CMK (cell line): Measurements from ENCODE around the gene CCSER1.
A peak's percentile ranks its signal among the peaks of the same experiment; 100 is the strongest.
"Not testable (repeated sequence)": the region's sequence is repeated elsewhere in the genome, so short reads cannot be mapped to it uniquely, and the experiment has no call there.

ENCODE experiments used
- DNase-seq: peaks from one replicate; pipeline ENCODE4 v3.0.0-alpha.2; 2010; ENCODE audit warnings: low read depth

Gene CCSER1

DNA sequence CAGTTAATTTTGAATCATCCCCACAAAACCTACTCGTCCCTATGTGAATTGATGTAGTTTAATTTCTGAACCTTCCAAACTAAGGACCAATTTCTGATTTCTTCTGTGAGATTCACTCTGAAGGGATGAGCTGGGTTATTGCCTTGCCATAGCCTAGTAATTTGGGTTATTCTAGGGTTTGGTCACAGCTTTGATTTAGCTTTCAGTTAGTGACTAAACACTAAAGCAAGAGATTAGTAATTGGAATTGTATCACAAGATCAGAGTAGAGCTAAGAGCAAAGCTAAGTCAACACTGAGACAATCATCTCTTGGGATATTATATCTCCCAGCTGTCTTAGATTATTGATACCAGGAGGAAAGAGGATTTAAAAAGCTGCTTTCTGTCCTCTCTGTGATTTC, 588.0 kb downstream of the CCSER1 start:
- DNase-seq, result no peak

DNA sequence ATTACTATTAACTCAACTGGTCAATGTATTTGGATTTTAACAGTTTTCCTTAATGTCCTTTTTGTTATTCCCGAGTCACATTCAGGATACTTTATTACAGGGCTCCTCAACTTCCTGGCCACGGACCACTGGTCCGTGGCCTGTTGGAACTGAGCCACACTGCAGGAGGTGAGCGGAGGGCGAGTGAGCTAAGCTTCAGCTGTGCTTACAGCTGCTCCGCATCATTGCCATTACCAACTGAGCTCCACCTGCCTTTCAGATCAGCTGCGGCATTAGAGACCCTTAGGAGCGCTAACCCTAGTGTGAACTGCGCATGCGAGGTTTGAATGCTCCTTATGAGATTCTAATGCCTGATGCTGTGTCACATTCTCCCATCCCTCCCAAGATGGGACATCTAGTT, 591.7 kb downstream of the CCSER1 start:
- DNase-seq, result no peak

DNA sequence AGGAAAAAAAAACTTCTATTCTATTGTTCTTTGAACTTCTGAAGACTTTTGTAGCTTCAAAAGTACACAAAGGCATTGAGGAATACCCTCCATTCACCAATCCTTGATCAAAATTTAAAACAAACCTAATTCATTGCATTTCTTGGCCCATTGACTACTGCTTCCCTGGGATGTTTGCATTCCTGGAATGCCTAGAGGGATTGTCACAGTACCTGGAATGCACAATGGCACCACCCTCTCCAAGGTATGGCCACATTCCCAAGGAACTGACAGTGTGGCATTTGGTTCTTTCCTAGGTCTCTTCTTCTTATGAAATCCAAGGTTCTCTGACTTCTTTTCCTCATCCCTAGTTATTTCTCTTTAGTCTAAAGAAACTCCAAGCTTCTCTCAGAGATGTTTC, 600.7 kb downstream of the CCSER1 start:
- DNase-seq, result no peak

DNA sequence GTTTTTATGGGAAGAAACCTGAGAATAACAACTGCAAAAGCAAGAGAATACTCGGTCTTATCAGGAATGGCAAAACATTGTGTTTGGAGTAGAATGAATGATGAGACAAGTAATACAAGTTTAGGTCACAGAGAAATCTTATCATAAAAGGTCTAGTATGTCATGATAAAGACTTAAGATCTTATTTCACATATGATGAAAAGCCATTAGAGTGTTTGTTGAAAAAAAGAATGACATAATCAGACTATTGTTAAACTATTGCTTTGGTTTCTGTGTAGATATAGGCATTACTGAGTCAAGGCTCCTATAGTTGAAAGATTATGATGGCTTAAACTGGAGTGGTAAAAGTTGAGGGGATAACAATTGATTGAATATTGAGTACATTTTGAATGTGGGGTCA, 603.6 kb downstream of the CCSER1 start:
- DNase-seq, result no peak

DNA sequence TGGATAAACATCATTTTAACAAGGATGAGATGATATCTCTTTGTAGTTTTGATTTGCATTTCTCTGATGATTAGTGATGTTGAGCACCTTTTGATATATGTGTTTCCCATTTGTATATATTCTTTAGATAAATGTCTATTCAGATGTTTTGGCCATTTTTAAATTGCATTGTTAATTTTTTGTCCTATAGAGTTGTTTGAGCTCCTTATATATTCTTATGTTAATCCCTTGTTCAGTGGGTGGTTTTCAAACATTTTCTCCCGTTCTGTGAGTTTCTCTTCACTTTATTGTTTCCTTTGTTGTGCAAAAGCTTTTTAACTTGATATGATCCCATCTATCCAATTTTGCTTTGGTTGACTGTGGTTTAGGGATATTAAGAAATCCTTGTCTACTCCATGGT, 606.0 kb downstream of the CCSER1 start:
- DNase-seq, result no peak

DNA sequence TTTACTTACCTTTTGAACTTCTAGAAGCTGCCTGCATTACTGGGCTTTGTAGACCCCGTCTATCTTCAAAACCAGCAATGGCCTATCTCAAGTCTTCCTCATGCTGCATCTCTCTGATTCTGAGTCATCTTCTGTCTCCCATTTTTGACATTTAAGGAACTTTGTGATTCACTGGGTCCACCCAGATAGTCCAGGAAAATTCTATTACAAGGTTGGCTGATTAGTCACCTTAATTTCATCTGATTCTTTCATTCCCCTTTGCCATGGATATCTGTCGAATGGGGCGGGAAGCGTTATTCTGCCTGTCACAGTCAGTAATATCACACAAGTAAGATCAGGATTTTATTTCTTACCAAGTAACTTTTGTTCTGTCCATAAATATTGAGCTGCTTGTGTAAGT, 618.0 kb downstream of the CCSER1 start:
- DNase-seq, result no peak

DNA sequence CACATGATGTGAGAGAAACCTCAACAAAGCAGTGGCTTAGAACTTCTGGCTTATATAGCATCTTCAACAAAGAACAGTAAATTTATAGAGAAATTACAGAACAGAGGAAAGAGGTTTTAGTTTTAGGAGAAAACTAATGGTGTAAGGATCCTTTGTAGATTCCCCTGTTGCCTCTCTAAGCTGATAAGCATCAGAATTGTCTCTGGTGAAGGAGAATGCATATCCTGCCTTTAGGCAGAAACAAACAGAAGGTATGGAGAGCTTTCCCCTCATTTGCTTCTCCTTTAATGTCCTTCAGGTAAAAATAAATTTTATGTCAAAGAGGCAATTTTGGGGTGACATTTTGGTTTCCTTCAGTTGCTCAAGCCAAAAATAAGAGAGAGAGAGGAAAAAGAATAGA, 625.9 kb downstream of the CCSER1 start:
- DNase-seq, result no peak

DNA sequence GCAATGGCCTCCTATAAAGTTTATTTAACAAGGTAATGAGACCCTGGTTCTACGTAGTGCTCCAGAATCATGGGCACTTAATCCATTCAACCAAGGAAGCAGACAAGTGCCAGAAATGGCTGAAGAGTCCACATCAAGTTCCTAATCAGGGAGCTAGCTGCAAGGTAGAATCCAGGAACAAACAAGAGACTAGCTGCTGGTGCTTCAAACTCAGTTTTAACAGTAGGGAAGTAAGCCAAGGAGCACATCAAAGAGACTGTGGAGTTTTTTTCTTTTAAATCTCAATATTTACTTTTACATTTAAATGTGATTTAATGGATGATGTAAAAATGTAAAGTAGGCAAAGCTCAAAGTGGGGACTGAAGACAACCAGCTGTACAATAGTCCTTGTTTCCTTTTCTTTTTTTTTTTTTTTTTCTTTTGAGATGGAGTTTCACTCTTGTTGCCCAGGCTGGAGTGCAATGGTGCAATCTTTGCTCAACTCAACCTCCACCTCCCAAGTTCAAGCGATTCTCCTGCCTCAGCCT, 630.4 kb downstream of the CCSER1 start:
- DNase-seq, result no peak

DNA sequence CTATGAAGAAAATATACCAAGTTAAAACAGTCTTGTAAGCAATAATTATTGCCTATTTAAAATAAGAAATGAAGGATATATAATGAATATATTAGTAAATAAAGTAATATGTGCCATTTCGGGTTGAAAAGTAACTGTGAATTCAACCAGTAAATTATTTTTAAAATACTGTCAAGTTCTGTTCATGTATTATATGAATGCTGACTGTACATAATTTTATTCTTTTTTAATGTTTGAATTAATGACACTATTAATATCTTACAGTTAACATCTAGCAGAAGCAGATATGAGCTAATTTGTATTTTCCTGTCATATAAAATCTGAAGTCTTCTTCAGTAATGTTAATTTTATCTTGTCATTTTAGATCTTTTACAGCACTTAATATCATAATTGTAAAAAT, 632.9 kb downstream of the CCSER1 start:
- no peak for DNase-seq

DNA sequence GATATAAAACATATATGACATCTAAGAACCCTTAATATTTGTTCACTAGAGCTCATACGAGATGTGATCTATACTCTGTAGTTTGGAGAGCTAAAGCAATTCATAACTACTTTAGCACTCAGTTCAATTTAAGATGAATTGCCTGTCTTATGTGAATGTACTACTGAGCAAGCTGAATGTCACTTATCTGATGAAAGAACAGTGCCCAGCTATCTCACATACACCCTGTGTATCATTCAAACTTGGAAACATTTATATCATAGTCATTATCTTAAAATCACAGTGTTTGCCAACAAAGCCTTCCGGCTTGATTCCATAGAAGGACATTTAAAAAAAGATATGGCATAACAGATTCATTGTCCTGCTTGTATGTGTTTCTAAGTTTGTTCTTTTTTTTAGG, 639.6 kb downstream of the CCSER1 start:
- no peak for DNase-seq

DNA sequence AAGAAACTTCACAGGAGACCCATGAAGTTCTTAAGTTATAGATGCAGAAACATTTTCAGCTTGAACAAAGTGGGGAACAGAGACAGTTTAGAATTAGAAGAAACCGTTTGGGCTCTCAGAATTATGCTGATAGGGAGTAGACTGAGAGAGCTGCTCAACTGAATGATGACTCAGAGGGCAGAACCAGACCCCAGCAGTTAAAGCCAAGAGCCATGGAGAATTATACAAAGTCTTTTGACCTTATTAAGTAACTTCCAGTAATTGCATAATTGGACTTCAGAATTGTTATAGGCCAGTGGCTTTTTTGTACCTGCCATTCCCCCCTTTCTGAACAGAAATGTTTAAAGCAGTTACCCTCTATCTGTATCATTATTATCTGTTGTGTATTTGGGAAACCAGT, 642.1 kb downstream of the CCSER1 start:
- DNase-seq, result no peak

DNA sequence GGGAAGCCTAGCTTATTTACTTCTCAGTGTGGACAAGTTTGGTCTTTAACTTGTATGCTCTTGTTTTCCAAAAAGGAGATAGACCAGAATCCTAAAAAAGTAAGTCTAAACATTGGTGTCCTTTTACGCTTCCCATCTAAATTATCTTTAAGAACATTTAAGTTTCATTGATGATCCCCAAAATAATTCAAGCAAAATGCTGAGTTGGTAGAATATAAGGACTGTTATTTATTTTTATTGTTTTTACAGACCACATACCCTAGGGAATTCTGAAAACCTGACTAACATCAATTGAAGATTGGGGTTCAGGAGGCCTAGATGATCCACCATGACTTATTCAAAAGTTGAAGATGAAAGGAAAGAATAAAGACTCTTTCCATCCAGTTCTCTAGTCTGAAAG, 653.0 kb downstream of the CCSER1 start:
- DNase-seq, result no peak

DNA sequence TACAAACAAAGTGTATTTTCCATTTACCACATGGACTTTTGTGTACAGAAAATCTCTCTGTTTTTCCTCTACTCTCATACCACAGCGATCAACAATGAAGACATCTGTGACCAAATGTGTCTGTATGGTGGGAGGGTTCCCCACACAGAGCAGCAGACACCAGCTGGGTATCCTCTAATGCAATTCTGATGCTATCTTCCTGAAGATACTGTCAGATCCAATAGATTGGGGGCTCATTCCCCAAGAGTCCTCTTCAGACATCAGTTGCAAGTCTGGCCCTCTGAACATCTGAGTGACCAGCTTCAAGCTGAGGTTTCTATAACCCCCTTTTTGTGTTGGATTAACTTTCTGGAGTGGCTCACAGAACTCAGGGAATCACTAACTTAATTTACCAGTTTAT, 659.4 kb downstream of the CCSER1 start:
- DNase-seq, result no peak

DNA sequence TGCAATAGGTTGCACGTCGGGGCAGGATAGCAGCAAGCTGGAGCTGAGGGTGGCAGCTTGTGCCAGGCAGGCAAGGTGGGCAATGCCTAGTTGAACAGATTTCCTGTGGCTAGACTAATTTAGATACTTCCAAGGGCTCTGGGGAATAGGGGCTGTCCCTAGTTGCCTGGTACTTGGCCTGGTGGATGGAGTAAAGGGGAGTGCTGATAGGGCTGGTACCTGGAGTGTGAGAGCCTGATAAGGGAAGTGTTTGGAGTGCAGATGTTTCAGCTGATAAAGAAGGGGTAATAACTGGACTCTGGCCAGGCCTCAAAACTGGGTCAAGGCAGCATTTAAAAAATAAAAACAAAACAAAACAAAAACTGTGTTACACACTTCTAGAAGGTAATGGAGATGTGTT, 665.5 kb downstream of the CCSER1 start:
- peak; percentile 62 for DNase-seq

DNA sequence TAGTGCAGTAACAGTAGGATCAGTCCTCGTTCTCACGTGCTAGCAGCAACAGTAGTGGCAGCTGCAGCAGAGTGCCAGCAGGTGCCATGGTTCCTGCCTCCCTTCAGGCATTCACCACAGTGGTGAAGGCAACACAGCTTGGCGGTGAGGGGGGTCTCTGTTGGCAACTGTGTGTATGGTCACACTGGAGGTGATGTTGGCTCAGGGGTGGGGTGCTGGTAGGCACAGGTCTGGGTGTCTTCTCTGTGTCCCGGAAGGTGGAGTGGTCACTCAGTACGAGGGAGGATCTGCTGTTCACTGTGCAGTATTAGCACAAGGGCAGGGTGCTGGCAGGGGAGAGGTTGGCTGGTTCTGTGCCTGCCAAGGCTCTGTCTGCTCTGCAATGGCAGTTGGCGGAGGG, 671.8 kb downstream of the CCSER1 start:
- DNase-seq, result no peak

DNA sequence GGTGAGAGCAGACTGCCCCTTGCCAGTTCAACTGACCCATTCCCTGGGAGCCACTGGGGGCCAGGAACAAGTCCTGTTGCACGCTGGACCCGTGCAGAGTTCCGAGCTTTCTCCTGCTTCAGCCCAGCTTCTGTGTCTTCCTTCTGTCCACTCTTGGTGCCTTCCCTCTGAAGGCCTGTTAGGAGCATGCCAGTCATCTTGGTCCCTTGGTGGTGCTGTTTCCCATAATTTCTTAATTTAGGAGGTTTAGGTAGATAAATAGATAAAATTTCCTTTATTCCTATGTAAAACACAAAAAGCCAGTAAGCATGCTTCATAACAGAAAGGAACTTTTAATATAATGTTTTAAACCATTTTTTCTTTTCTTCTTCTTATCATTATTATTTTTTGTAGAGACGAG, 672.7 kb downstream of the CCSER1 start:
- DNase-seq, result no peak

DNA sequence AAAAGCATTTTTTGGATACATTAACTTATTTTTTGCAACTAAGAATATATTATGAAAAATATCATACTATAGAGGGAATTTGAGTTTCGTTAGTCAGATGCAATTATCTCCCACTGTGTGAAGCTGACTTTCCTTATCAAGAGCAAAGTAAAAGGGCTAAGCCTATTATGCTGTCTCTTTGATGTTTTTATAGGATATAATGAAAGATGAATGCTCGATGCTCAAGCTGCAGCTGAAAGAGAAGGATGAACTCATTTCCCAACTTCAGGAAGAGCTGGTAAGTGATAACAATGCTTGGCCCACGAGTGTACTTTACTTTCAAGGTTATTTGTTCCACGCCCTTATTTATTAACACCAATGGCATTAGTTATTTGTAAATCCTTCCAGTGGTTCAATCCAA, 688.4 kb downstream of the CCSER1 start:
- no peak for DNase-seq

DNA sequence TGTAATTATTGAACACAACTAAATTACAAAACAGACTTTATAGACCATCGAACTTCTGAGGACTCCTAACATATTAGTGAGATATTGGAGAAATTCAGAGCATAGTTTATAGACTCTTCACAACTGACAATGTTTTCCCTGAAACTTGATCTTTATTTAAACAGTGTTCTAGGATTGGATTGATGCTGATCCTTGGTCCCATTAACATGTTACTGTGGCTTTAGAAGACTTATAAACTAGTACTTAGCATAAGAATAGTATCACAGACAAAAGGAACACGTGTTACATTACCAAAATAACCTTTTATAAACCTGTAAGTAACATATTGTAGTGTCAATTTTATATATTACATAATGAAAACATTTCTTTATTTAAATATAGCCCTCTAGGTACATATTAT, 689.6 kb downstream of the CCSER1 start:
- DNase-seq, result no peak

DNA sequence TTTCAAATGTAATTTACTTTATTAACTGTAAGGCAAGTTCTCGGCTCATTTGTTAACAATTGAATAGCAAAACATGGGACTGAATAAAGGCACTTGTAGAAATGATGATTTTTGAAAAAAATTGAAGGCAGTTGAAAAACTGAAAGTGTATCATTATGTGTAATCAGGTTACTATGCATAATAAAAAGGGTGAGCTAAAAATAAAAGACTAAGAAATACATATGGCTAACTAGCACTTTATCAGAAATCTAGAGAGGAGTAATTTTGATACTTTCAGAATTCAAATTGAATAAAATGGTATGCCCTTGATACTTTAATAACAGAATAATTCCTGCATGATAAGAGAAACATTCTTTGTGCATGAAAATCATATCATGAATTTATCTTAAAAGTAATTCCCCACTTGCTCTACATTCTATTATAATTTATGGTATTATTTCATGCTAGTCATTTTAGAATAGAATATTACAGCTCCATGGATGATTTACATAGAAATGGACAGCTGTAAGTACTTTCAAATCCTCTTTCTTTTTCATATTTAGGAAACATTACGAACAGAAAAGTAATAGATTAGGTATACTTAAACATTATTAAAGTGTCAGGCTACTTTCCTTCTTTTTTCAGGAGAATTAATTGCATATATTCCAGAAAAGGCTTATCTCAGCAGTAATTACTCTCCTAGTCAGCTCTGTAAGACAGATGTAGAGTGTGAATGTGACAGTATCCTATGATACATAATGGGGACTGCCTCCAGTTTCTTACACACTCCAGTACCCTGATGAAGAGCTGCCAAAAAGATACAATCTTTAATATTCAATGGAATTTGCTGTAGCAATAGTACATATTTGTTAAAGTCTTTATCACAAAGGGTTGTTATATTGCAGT, 697.3 kb downstream of the CCSER1 start:
- DNase-seq, result no peak

DNA sequence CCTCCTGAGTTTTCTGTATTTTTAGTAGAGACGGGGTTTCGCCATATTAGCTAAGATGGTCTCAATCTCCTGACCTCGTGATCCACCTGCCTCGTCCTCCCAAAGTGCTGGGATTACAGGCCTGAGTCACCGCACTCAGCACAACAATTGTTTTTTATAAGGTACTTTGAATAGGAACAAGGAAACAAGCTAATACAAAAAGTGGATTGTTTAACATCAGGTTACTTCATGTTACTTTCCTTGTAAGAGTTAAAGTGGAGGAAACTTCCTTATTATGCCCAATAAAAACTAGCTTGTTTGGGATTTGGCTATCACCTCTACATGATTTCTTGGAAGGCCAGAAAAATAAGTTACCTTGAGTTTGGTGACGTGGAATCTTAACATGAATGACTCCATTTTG, 698.7 kb downstream of the CCSER1 start:
- DNase-seq, result no peak

DNA sequence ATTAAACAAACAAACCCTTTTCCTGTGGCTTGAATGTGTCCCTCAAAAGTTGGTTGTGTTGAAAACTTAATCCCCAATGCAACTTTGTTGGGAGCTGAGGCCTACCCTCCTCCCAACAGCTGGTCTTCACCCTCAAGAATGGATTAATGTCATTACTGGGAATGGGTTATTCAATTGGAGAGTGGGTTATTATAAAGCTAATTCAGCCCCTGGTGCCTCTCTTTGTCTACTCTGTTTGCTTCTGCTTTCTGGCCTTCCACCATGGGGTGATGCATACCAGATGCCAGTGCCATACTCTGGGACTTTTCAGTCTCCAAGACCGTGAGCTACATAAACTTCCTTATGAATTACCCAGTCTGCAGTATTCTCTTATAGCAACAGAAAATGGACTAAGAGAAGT, 706.5 kb downstream of the CCSER1 start:
- no peak for DNase-seq

DNA sequence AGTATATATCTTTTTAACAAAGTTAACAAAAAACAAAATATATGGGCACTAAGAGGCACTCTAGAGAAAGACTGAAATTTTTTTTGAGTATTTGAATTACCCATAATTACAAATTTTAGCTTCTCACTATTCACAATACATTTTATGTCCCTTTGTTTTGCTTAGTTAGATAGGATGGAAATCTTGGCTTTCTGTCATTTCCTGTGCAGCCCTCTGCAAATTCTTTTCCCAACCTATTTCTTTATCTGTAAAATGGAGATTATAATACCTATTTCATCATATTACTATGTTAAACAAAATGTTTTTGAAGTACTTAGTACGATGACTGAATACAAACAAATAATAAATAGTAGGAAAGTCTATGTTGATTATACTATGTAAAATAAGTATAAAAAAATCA, 710.0 kb downstream of the CCSER1 start:
- DNase-seq, result no peak

DNA sequence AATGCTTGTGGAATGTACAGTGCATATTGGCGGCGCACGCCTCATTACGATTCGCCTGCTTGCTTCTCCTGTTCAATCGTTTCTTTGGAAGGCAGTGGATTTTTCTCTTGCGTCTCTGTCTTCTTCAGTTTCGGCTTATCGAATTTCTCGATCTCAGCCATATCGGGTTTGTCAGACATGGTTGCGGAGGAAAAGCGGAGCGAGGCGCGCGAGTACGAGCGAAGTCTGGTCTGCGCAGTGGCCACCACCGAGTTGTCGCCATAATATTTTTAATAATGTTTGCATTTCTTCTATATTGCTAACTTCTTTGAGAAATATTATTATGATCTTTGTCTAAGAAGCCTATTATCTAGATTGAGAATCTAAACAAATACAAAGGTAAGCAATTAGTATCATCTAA, 711.7 kb downstream of the CCSER1 start:
- not testable (repeated sequence) for DNase-seq

DNA sequence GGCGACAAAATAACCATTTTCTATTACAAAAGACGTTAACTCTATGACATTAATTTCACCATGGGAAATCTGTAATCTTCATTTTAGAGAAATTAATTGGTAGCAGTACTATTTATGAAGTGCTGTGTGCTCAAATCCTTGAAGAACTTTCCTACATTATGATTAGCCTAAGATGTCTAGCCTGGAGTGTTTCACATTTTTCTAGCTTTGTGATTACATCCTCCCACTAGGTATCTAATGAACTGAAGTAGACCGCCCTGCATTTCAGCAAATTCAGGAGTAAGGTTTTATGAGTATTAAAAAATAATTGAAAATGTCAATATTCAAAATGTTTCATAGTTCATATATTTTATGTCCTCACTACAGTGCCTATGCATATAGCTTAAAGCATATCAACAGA, 713.1 kb downstream of the CCSER1 start:
- no peak for DNase-seq
